Erythroblast (primary cell): ENCODE data around the gene AHCY.

Experiments
- GATA1 ChIP-seq: IDR thresholded peaks from 2 replicates; pipeline ENCODE4 v1.6.1; 2011; ENCODE audit warnings: low read depth, mild to moderate bottlenecking, control low read depth, low read length, moderate library complexity
- POLR2A ChIP-seq: IDR thresholded peaks from 2 replicates; pipeline ENCODE4 v1.6.1; 2011; ENCODE audit warnings: mild to moderate bottlenecking, low read length

- TF ChIP-seq POLR2A: no peak
- TF ChIP-seq GATA1: no peak
Observed at GRCh38 chr20:34233687-34234086, 69.5 kb downstream of the AHCY start.
